Mesendoderm (in vitro differentiated cells): ENCODE measurements around the gene HTT.

Experiments used
- DNase-seq: peaks from one replicate; pipeline ENCODE4 v3.0.0; 2013
- H2AK5ac ChIP-seq: 2 replicates; pipeline ENCODE4 v1.6.1; 2013; ENCODE audit warnings: low read length, inconsistent platforms
- H2BK120ac ChIP-seq: 2 replicates; pipeline ENCODE4 v1.6.1; 2013; ENCODE audit warnings: low read depth, mild to moderate bottlenecking, low read length, moderate library complexity, mixed read lengths
- H2BK15ac ChIP-seq: replicated peaks from 2 replicates; pipeline ENCODE4 v1.6.1; 2013; ENCODE audit warnings: low read depth, mild to moderate bottlenecking, moderate library complexity
- H2BK5ac ChIP-seq: 2 replicates; pipeline ENCODE4 v1.6.1; 2013; ENCODE audit warnings: low read length, inconsistent platforms
- H3K18ac ChIP-seq: 2 replicates; pipeline ENCODE4 v1.6.1; 2013; ENCODE audit warnings: mild to moderate bottlenecking, low read length, mixed read lengths
- H3K23ac ChIP-seq: one replicate; pipeline ENCODE4 v1.6.1; 2013; ENCODE audit warnings: low read length
- H3K27ac ChIP-seq: 2 replicates; pipeline ENCODE4 v1.5.1; 2013; ENCODE audit warnings: low read depth, mild to moderate bottlenecking, inconsistent platforms, low read length, moderate library complexity
- H3K27me3 ChIP-seq: 2 replicates; pipeline ENCODE4 v1.6.1; 2013; ENCODE audit warnings: low read length, control low read depth, mild to moderate bottlenecking, inconsistent platforms; ENCODE audit not compliant: insufficient read depth, poor library complexity
- H3K36me3 ChIP-seq: 2 replicates; pipeline ENCODE4 v1.6.1; 2013; ENCODE audit warnings: low read length, inconsistent platforms; ENCODE audit not compliant: control insufficient read depth, insufficient read depth
- H3K4ac ChIP-seq: one replicate; pipeline ENCODE4 v1.6.1; 2013; ENCODE audit warnings: low read depth, mild to moderate bottlenecking, low read length, moderate library complexity
- H3K4me1 ChIP-seq: 2 replicates; pipeline ENCODE4 v1.6.1; 2013; ENCODE audit warnings: low read depth, low read length, inconsistent platforms; ENCODE audit not compliant: control insufficient read depth
- H3K4me2 ChIP-seq: 2 replicates; pipeline ENCODE4 v1.6.1; 2013; ENCODE audit warnings: low read length
- H3K4me3 ChIP-seq: 2 replicates; pipeline ENCODE4 v1.5.1; 2013; ENCODE audit warnings: mild to moderate bottlenecking, low read length
- H3K56ac ChIP-seq: one replicate; pipeline ENCODE4 v1.6.1; 2013; ENCODE audit warnings: low read length
- H3K79me1 ChIP-seq: 2 replicates; pipeline ENCODE4 v1.6.1; 2013; ENCODE audit warnings: low read length, inconsistent platforms
- H3K79me2 ChIP-seq: 2 replicates; pipeline ENCODE4 v1.6.1; 2013; ENCODE audit warnings: mild to moderate bottlenecking, low read length; ENCODE audit not compliant: control insufficient read depth, insufficient read depth
- H3K9ac ChIP-seq: 2 replicates; pipeline ENCODE4 v1.6.1; 2013; ENCODE audit warnings: low read length, inconsistent platforms
- H4K5ac ChIP-seq: one replicate; pipeline ENCODE4 v1.6.1; 2013; ENCODE audit warnings: low read length
- H4K8ac ChIP-seq: one replicate; pipeline ENCODE4 v1.6.1; 2013; ENCODE audit warnings: low read depth, mild to moderate bottlenecking, control low read depth, low read length, moderate library complexity
- WGBS: extraction: QIAGEN DNeasy Blood & Tissue Kit; methylation state at CpG from one replicate; pipeline ENCODE4 v1.1.7; 2013; ENCODE audit warnings: low lambda C conversion rate, missing lambda C conversion rate; ENCODE audit not compliant: insufficient coverage; ENCODE audit errors: extremely low coverage; 5-methylcytosine and 5-hydroxymethylcytosine counted together

HTT gene

DNA sequence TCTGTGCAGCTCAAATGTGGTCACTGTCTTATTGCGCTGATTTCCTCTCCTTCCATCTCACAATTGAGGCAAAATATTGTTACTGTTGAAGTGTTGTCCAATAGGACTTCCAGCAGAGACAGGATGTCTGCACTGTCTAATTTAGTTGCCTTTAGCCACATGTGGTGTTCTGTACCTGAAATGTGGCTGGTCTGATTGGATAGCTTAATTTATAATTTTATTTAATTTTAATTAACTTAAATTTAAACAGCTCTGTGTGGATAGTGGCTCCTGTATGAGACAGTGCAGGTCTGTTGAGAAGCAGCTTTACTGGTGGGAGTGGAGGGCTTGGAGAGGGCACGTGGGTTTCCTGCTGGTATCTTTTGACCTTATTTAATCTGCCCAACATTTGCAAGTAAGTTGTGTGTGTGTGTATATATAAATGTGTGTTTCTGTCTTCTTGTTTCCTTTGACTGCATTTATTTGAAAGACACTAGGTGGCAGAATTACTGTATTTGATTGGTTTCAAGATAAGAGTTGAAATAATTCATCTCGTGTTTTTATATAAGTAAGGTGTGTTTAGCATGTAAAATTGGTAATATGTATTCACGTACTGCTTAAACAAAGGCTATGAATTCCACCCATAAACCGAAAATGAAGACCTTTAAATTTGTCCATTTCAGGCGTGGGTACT is 119.2 kb downstream of the HTT start:
- Histone ChIP-seq H4K8ac (no peak overlapping the region), H3K4me3 (no peak overlapping the region), H4K5ac (no peak overlapping the region), H2AK5ac (no peak overlapping the region), H2BK15ac (no peak overlapping the region), H3K79me2 (no peaks in the 10 kb centered on the region), H3K4me2 (no peak overlapping the region), H3K56ac (no peak overlapping the region), H3K36me3 (peaks cover 5% of the 10 kb centered on the region), H3K27me3 (no peaks in the 10 kb centered on the region), H3K23ac (no peak overlapping the region), H3K9ac (no peak overlapping the region), H3K18ac (no peak overlapping the region), H2BK120ac (no peak overlapping the region), H3K4me1 (no peaks in the 10 kb centered on the region), H3K27ac (no peak overlapping the region), H3K79me1 (no peaks in the 10 kb centered on the region), H2BK5ac (no peak overlapping the region), H3K4ac (no peak overlapping the region)
- 100% methylated on average over 1 of the region's 6 CpGs for WGBS
- DNase-seq = no peak

DNA sequence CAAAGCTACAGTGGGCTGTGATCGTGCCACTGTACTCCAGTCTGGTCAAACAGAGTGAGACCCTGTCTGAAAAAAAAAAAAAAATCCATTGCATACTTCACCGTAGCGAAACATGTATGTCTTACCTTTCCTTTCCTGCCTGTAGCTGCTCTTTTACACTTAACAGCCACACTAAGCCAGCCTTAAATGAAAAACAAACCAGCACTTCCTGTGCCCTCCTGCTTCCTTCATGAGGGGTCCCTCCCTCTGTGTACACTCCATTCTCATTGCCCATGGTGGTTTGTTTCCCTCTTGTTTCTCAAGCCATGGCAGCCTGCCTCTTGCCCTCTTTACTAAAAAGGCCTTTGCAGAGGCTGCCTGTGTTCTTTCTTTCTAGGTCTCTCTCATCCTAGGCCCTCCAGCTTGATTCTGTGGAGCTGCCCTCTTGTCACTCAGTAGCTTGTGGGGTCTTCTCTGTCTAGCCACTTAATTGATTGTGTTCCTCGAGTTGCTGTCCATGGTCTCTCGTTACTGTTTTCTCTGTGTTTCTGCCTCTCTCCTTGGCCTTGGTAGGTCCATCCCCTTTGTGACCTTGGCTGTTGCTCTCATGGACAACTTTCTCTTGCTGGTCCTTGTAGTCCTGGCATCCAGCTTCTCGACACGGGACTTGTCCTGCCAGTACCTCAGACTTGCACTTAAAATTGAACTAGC is 122.3 kb downstream of the HTT start:
- no peak overlapping the region for H4K8ac ChIP-seq
- H2BK120ac ChIP-seq = no peak overlapping the region
- no peak overlapping the region for H3K9ac ChIP-seq
- H2BK5ac ChIP-seq = no peak overlapping the region
- H2BK15ac ChIP-seq = no peak overlapping the region
- H3K56ac ChIP-seq = no peak overlapping the region
- H3K79me2 ChIP-seq = no peaks in the 10 kb centered on the region
- no peaks in the 10 kb centered on the region for H3K4me1 ChIP-seq
- H3K36me3 ChIP-seq = no peaks in the 10 kb centered on the region
- no peak for DNase-seq
- H3K79me1 ChIP-seq = no peaks in the 10 kb centered on the region
- H3K18ac ChIP-seq = no peak overlapping the region
- H4K5ac ChIP-seq = no peak overlapping the region
- no peak overlapping the region for H3K23ac ChIP-seq
- H3K4me2 ChIP-seq = no peak overlapping the region
- no peak overlapping the region for H3K27ac ChIP-seq
- H3K4me3 ChIP-seq = no peak overlapping the region
- WGBS = no CpG with 5 or more reads among the region's 7 CpGs
- H3K4ac ChIP-seq = no peak overlapping the region
- no peak overlapping the region for H2AK5ac ChIP-seq
- H3K27me3 ChIP-seq = no peaks in the 10 kb centered on the region

DNA sequence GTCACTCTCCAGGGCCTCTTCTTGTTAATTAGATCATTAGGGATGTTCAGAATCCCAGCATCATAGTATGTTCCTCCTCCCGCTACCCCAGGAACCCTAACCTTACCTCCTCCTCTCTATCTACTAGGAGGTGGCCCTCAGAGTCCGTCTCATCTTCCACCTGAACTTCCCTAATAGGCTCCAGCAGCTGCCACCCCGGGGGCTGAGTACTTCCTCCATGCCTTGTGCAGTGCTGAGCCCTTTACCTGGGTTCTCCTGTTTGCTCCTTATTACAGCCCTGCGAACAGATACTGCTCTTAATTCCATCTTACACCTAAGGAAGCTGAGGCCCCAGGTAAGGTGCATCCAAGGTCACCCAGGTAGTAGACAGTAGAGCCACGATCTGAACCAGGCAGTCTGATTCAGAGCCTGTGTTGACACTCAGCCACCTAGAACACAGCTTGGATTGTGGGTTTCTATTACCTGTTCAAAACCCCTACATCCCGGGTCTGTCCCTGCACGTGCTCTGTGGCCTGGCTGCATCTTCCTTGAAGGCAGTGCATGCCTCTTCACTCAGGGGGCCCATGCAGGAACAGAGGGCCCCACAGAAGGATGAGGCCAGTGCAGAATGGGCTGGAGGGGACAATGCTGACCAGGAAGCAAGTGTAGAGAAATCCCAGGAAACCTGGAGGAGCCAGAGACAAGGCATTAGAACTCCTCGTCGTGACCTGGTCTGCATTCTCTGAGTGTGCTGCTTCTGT is 123.1 kb downstream of the HTT start:
- H3K36me3 ChIP-seq = no peaks in the 10 kb centered on the region
- no peak overlapping the region for H2BK120ac ChIP-seq

DNA sequence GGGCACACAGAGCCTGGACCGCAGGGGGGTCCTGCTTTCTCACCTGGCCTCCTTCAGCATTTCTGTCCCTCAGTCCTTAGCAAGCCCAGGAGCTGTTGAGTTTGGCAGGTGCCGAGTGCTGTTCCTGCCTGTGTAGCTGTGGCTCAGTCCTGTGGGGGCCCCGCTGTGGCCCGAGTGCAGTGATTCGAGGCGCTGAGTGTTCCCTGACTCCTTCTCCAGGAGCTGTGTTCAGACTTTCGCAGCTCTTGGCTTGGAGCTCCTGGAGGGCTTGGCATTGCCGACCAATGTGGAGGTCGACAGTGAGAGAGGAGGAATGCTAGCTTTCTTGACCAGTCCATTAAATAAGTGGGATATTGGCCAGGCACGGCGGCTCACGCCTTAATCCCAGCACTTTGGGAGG is 124.4 kb downstream of the HTT start:
- no peak overlapping the region for H3K23ac ChIP-seq
- no peaks in the 10 kb centered on the region for H3K27me3 ChIP-seq
- no peak overlapping the region for H3K4me3 ChIP-seq
- no peaks in the 10 kb centered on the region for H3K4me1 ChIP-seq
- no peak overlapping the region for H3K56ac ChIP-seq
- no peak overlapping the region for H2BK120ac ChIP-seq
- no peaks in the 10 kb centered on the region for H3K79me1 ChIP-seq
- H3K4me2 ChIP-seq = no peak overlapping the region
- WGBS = no CpG with 5 or more reads among the region's 12 CpGs
- DNase-seq = no peak
- H3K9ac ChIP-seq = no peak overlapping the region
- no peak overlapping the region for H3K4ac ChIP-seq
- H3K27ac ChIP-seq = no peak overlapping the region
- no peak overlapping the region for H4K8ac ChIP-seq
- H4K5ac ChIP-seq = no peak overlapping the region
- H3K79me2 ChIP-seq = no peaks in the 10 kb centered on the region
- no peak overlapping the region for H3K18ac ChIP-seq
- H2BK15ac ChIP-seq = no peak overlapping the region
- H3K36me3 ChIP-seq = no peaks in the 10 kb centered on the region
- H2BK5ac ChIP-seq = no peak overlapping the region
- H2AK5ac ChIP-seq = no peak overlapping the region

More for the DNA sequence above, 123.1 kb downstream of the HTT start:
- Histone ChIP-seq H3K27me3 (no peaks in the 10 kb centered on the region), H3K23ac (no peak overlapping the region), H3K4ac (no peak overlapping the region), H3K56ac (no peak overlapping the region), H2AK5ac (no peak overlapping the region), H3K9ac (no peak overlapping the region), H3K79me1 (no peaks in the 10 kb centered on the region), H3K18ac (no peak overlapping the region), H2BK5ac (no peak overlapping the region), H4K8ac (no peak overlapping the region), H3K27ac (no peak overlapping the region), H3K4me2 (no peak overlapping the region), H2BK15ac (no peak overlapping the region), H3K4me3 (no peak overlapping the region), H3K79me2 (no peaks in the 10 kb centered on the region), H3K4me1 (no peaks in the 10 kb centered on the region), H4K5ac (no peak overlapping the region)
- no CpG with 5 or more reads among the region's 9 CpGs for WGBS
- DNase-seq = no peak

DNA sequence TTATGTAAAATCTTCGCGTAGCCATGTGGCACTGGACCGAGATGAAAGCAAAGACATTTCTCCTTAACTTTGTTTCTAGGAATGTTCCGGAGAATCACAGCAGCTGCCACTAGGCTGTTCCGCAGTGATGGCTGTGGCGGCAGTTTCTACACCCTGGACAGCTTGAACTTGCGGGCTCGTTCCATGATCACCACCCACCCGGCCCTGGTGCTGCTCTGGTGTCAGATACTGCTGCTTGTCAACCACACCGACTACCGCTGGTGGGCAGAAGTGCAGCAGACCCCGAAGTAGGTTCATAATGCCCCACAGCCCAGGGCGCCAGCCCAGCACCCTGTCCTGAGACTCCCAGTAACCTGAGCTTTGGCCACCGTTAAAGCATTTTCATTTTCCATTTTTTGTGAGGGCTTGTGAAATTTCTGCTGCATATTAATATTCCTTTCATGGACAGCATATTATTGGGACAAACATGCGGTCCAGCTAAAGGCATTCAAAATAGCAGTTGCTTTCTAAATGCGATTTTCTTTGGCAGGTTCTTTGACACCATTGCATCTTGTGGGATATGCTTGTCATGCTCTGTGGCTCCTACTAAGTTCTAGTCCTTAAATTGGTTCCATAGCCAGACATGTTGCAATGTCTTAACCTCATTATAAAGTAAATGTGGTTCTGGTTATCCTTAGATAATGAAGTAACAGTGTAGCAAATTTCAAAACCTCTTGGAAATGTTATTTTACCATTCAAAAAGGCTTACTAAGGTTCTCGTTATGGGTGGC is 125.4 kb downstream of the HTT start:
- Histone ChIP-seq H3K23ac (no peak overlapping the region), H2BK120ac (no peak overlapping the region), H3K27ac (no peak overlapping the region), H2BK15ac (no peak overlapping the region), H3K4ac (no peak overlapping the region), H3K79me2 (no peaks in the 10 kb centered on the region), H3K36me3 (no peaks in the 10 kb centered on the region), H3K79me1 (no peaks in the 10 kb centered on the region), H2AK5ac (no peak overlapping the region), H3K27me3 (no peaks in the 10 kb centered on the region), H2BK5ac (no peak overlapping the region), H4K8ac (no peak overlapping the region), H3K9ac (no peak overlapping the region), H3K4me2 (no peak overlapping the region), H3K4me3 (no peak overlapping the region), H4K5ac (no peak overlapping the region), H3K56ac (no peak overlapping the region), H3K18ac (no peak overlapping the region), H3K4me1 (no peaks in the 10 kb centered on the region)
- no CpG with 5 or more reads among the region's 17 CpGs for WGBS
- no peak for DNase-seq
